Fibroblast of peridontal ligament (primary cell): ENCODE results near the gene PTTG1.

ENCODE experiments used
- DNase-seq: peaks from one replicate; pipeline ENCODE4 v3.0.0-alpha.2; 2010; ENCODE audit errors: extremely low read depth

PTTG1 gene

GRCh38 chr5:160472482-160472881 is 50.8 kb downstream of the PTTG1 start:
- no peak for DNase-seq

DNA sequence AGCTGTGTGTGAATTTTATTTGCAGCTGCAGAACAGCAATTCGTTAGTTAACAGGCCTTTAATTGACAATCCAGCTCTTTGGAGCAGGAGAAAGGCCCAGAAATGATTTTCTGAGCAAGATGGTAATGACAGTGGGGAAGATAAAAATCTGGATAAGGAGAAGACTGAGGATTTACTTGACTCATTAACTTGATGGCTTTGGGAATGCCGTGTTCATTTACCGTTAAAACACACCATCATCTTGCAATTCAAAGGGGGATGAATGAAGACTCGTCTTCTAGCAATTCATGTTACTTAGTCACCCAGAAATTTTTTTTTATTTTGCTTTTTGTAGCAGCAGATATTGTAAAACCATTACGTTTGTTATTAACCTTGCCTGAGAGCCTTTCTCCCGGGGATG is 52.0 kb downstream of the PTTG1 start:
- DNase-seq = no peak

DNA sequence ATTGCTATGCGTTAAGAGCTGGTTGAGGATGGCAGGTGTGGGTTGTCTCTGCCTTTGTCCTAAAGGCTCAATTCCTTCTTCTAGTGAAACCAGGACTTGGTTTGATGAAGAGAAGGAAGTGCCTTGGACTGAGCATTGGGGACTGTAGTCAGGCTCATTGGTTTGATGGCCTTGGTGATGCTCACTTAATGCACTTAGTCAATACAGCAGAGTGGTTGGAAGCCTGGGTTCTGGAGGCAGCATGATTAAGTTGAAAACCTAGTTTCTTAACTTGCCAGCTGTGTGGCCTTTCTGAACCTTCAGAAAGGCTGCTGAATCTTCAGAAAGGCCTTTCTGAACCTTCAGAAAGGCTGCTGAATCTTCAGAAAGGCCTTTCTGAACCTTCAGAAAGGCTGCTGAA is 52.4 kb downstream of the PTTG1 start:
- no peak for DNase-seq

DNA sequence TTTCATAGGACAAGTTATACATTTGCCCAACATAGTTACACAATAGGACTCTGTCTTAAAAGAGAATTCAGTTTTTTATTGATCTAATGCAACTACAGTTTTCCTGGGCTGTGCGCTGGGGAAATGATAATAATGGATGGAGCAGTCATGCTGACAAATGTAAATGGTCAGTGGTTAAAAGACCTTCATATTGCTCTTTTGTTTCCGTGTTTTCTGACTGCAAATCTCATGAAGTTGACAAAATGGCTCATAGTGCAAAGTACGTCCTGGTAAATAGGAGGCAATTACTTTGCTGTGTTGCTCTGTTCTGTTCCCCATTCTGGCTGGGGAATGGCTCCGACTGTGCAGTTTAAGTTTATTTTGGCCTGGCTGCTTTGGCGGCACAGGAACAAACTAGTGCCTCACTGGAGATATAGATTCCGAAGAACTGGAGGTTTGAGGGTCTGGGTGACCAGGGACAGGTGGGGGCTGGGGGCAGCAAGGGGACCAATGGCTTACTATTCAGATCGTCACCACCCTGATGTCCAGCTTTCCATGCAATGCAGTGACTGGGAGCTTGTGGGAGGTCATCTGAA is 54.3 kb downstream of the PTTG1 start:
- no peak for DNase-seq

DNA sequence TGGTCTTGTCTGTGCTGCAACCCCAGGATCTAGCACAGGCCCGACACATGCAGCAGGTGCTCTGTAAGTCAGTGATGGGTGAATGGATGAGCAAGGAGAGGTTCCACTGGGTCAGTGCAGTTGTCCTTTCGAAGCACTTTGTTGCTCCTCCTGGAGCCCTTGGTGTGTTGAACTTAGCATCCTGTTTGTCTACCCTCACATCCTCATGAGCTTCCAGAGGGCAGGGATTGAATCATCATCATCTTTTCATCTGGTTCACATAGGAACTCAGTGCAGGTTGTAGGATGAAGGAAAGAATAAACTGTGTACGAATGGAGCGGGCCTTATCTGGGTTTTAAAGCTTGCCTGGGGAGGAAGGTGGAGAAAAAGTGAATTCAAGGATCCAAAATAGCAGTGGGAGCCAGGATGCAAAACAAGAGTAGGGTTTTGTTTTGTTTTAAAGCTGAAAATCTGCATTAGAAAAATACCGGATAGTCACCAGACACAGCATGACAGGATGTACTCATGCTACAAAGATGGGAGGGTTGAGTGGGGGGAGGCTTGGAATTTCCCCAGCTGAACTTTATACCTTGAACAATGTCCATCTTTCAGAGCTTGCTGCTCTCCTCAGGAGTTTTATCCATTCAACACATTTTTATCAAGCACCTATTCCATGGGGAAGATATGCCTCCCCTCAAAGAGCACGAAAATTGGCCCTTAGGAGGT is 55.8 kb downstream of the PTTG1 start:
- no peak for DNase-seq

DNA sequence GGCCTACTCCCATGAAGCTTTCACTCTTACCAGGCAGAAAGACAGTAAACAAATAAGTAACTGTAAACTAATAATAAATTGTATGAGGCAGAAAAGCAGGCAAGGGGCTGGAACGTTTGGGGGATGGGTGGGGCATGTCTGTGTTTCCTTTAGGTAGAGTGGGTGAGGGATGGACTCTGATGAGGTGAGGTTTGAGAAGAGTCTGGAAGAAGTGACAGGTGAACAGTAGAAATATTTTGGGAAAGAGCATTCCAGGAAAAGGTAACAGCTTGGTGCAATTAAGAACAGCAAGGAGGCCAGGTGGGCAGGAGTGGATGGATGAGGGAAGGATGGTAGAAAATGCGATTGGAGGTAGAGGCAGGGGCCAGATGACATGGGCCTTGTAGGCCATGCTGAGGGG is 56.5 kb downstream of the PTTG1 start:
- DNase-seq = no peak
